ENCODE measurements around the gene ART1.

Gene ART1

GRCh38 chr11:3658252-3658651, 13.3 kb downstream of the ART1 start:
- no peak overlapping the region for H3K4me3 ChIP-seq (replicated peaks; ENCODE audit: low read depth, low read length)
- no peak for TF ChIP-seq CTCF (IDR thresholded peaks at IDR 0.05; ENCODE audit: low read length, missing control alignments)
- DNase-seq (ENCODE audit: low read depth), result no peak

DNA sequence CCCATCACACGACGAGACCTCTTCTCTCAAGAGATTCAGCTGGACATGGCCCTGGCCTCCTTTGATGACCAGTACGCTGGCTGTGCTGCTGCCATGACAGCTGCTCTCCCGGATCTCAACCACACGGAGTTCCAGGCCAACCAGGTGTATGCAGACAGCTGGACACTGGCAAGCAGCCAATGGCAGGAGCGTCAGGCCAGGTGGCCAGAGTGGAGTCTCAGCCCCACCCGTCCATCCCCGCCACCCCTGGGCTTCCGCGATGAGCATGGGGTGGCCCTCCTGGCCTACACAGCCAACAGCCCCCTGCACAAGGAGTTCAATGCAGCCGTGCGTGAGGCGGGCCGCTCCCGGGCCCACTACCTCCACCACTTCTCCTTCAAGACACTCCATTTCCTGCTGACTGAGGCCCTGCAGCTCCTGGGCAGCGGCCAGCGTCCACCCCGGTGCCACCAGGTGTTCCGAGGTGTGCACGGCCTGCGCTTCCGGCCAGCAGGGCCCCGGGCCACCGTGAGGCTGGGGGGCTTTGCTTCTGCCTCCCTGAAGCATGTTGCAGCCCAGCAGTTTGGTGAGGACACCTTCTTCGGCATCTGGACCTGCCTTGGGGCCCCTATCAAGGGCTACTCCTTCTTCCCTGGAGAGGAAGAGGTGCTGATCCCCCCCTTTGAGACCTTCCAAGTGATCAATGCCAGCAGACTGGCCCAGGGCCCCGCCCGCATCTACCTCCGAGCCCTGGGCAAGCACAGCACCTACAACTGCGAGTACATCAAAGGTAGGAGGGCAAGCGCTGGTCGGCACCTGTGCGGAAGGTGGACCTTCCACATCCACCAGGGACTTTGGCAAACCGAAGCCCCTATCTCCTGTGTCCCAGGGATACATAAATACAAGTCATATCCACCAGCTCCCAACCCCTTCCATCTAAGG, 14.9 kb downstream of the ART1 start:
- no peak for DNase-seq (ENCODE audit: low read depth)
- H3K4me3 ChIP-seq (replicated peaks; ENCODE audit: low read depth, low read length), result no peak overlapping the region
- TF ChIP-seq CTCF (IDR thresholded peaks at IDR 0.05; ENCODE audit: low read length, missing control alignments), result no peak

DNA sequence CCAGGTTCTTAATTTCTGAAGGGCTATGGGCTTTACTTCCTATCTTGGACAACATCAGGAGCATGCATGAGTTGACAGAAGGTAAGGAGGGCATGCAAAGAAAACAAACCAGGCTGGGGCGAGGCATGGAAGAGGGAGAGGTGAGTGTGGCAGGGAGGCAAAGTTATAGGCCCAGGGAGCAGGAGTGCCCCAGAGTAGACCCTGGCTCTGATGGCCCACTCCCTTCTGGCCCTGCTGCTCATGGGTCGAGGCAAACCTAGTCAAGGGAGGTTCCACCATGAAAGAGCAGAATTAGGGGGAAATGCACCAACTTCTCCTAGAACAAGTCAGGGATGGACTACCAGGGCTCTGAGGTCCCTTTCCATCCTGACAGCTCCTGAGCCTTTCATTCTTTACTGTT, 16.0 kb downstream of the ART1 start:
- H3K4me3 ChIP-seq (replicated peaks; ENCODE audit: low read depth, low read length), result no peak overlapping the region
- TF ChIP-seq CTCF (IDR thresholded peaks at IDR 0.05; ENCODE audit: low read length, missing control alignments), result no peak
- no peak for DNase-seq (ENCODE audit: low read depth)

DNA sequence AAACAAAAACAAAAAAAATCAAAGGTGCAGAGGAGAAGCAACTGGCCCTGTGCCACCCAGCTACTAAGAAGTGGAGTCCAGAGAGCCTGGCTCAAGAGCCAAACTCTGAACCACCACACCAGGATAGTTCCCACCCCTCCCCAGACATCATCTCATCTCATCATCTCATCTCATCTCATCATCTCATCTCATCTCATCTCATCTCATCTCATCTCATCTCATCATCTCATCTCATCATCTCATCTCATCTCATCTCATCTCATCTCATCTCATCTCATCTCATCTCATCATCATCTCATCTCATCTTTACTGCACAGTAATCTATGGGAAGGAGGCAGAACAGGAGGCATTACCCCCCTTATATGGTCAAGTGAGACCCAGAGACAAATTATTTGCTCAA, 17.9 kb downstream of the ART1 start:
- TF ChIP-seq CTCF (IDR thresholded peaks at IDR 0.05; ENCODE audit: low read length, missing control alignments), result no peak
- H3K4me3 ChIP-seq (replicated peaks; ENCODE audit: low read depth, low read length), result no peak overlapping the region
- DNase-seq (ENCODE audit: low read depth), result no peak

DNA sequence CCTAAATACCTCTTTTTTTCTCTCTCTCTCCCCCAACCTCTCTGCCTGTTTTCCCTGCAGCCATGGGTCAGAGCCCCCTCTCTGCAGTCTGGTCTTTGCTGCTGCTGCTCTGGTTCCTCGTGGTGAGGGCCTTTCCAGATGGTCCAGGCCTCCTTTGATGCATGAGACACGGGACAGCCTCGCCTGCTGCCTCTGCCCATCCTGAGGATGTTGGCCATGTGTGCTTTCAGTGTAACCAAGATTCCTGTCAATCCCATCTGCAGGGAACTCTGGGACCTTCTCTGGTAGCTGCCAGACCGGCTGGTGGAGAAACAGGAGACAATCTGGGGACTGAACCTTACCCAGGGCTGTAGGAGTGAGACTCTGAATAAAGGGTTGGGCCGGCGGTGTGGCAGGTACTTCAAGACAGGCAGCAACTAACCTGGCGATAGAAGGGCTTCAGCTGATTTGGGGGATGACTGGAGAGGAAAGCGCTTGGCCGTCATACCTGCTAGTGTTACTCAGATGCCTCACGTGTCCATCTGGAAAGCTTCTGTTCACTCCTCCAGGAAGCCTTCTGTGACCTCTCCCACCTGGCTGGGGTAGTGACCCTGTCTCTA, 19.2 kb downstream of the ART1 start:
- DNase-seq (ENCODE audit: low read depth), result no peak
- H3K4me3 ChIP-seq (replicated peaks; ENCODE audit: low read depth, low read length), result no peak overlapping the region
- no peak for TF ChIP-seq CTCF (IDR thresholded peaks at IDR 0.05; ENCODE audit: low read length, missing control alignments)

GRCh38 chr11:3665336-3666022, 20.6 kb downstream of the ART1 start:
- no peak for TF ChIP-seq CTCF (IDR thresholded peaks at IDR 0.05; ENCODE audit: low read length, missing control alignments)
- H3K4me3 ChIP-seq (replicated peaks; ENCODE audit: low read depth, low read length), result no peak overlapping the region
- DNase-seq (ENCODE audit: low read depth), result no peak

Data from fibroblast of pulmonary artery (primary cell).